ENCODE results near the gene STXBP6.
"Not testable (repeated sequence)": the region's sequence is repeated elsewhere in the genome, so short reads cannot be mapped to it uniquely, and the experiment has no call there.

STXBP6 gene

GRCh38 chr14:24853446-24853845 lies 196.5 kb downstream of the STXBP6 start:
- no peak for DNase-seq (ENCODE audit: low read depth)

GRCh38 chr14:24852312-24853060 lies 197.5 kb downstream of the STXBP6 start:
- no peak for DNase-seq (ENCODE audit: low read depth)

DNA sequence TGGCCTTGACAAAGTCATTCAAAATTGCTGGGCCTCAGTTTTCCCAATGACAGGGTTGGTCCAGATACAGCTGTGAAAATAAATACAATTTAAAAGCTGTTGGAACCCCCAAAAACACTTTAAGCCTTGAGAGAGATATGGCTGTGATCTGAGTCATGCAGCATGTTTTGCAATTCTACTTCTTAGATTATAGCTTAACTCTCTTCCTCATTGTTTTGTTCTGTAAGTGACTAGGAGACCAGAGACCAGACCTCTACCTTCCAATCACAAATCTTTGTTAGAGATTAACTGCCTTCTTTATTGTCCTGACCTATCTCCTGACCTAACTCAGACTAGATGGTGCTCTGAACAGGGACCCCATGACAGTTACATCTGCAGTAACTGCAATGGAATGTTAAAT lies 198.1 kb downstream of the STXBP6 start:
- DNase-seq (ENCODE audit: low read depth), result no peak

DNA sequence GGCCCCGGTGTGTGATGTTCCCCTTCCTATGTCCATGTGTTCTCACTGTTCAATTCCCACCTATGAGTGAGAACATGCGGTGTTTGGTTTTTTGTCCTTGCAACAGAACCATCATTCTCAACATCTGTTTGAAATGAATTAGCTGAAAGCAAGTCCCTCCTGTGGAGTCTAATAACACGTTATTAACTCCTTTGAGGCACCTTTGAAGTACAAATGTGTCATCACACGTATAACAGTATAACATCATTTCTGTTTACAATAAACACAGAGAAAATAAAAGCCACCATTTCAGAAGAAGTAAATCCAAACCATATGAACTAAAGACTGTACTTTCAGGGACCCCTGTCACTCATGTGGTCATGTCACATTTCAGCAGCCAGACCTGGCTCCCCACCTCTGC lies 198.5 kb downstream of the STXBP6 start:
- no peak for DNase-seq (ENCODE audit: low read depth)

DNA sequence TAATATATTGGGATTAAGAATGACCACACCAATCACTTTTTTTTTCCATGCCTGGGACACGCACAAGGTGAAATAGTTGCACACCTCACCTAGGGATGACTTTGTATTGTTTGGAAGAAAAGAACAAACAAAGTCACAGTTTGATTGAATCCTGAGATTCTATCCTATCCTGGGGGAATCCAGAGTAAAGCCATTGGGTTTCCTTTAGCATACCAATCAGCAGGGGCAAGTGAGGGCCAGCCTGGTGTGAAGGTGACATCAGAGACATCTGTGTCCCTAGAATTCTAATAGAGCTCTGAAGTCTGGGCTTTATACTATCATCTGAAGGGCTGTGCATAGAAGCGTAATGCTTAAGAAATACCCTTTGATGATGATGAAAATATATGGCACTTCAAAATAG lies 199.9 kb downstream of the STXBP6 start:
- no peak for DNase-seq (ENCODE audit: low read depth)

DNA sequence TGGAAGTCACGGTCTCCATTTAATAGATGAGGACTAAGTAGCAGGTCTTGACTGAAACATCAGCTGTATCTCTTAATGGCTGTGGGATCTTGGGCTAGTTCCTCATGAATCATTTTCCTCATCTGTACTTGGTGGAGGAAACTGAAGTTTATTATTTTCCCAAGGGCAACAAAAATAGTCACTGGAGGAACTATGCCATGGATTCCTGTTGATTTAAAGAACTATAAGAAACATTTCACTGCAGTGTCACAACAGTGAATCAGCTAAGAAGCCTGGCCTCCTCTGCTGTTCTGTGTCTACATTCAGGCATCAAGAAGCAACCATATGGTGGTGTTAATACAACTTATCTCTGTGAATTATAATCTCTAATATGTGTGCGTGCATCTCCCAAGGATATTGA lies 200.5 kb downstream of the STXBP6 start:
- DNase-seq (ENCODE audit: low read depth), result no peak

DNA sequence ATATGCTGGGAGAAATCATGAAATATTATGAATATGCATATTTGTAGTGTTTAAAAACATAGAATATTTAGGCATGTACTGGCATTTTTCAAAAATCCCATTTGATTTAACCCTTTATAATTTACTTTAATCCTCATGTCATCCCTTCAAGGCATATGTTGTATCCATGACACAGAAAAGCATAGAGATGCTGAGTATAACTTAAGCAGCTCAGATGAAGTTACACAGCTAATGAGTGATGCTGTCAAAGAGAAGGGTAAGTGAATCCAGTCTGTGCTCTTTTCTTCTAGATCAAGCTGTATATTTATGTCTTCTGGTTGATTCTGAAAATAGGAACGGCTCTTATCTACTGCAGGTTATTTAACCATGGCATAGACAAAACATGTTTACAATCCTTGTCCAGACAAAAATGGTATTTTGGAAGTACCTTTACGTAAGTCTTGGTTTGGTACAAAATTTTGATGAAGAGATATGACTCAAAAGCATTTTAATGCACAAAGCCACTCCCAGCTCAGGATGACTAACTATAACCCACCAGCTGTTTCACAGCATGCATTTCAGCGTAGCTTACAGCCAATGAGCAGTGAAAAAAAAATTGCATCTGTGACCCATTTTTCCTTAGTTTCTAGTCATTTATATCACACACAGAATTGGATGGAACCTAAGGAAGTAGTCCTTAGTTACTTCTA lies 201.7 kb downstream of the STXBP6 start:
- no peak for DNase-seq (ENCODE audit: low read depth)

GRCh38 chr14:24847568-24848095 lies 202.3 kb downstream of the STXBP6 start:
- no peak for DNase-seq (ENCODE audit: low read depth)

- no peak for DNase-seq (ENCODE audit: low read depth)
These were observed 203.7 kb downstream of the STXBP6 start for GRCh38 chr14:24846261-24846660.

DNA sequence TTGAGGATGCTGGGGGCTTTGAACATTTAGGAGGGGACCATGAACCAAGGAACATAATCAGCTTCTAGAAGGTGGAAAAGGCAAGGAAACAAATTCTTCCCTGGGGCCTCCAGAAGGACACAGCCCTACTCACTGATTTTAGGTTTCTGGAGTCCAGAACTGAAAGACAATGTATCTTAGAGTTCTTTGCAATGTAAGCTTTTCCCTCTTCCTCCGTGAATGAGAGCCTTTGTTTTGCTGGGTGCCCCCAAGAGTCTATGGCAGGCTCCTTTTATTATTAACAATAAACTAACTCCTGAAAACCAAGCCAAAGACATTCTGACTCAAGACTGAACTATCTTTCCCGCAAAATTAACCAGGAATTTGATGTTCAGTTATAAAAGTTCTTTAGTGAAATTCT lies 204.1 kb downstream of the STXBP6 start:
- DNase-seq (ENCODE audit: low read depth), result no peak

DNA sequence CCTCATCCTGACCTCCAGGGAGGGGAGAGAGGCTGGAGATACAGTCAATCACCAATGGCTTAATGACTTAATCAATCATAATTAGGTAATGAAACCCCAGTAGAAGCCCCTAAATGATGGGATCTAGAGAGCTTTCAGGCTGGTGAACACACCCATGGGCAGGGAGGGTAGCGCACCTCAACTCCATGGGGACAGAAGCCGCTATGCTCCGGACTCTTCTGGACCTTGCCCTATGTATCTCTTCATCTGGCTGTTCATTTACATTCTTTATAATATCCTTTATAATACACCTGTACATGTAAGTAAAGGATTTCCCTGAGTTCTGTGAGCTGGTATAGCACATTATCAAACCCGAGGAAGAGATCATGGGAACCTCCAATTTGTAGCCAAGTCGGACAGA lies 205.9 kb downstream of the STXBP6 start:
- no peak for DNase-seq (ENCODE audit: low read depth)

- no peak for DNase-seq (ENCODE audit: low read depth)
These were observed 206.5 kb downstream of the STXBP6 start for GRCh38 chr14:24843494-24843893.

DNA sequence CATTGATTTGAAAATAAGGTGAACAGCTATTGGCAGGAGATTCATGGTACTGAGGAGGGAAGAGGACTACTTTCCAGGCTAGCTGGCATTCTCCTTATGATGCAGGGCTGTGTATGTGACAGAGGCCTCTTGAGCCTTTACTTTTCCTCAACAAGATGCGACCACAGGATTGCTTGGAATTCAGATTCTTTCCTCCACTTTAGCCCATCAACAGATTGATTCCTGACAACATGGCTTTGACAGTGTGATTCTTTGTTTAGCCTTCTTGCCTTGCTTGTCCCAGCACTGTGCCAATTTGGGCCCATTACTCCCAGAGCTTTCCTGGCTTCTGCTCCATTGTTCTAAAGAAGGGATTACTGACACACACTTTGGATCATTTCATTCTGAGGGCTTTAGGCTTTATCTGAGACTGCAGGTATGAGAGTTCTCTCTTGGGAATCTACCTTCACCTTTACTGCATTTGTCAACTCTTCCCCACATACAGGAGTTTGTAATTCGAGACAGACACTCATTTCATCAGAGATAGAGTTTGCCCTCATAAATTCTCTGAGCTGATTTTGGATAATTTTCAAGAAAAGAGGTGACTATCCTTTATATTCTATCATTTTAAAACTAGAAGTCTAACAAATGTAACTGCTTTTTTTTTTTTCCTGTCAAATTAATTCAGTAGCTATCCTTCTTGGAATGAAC lies 209.6 kb downstream of the STXBP6 start:
- no peak for DNase-seq (ENCODE audit: low read depth)

DNA sequence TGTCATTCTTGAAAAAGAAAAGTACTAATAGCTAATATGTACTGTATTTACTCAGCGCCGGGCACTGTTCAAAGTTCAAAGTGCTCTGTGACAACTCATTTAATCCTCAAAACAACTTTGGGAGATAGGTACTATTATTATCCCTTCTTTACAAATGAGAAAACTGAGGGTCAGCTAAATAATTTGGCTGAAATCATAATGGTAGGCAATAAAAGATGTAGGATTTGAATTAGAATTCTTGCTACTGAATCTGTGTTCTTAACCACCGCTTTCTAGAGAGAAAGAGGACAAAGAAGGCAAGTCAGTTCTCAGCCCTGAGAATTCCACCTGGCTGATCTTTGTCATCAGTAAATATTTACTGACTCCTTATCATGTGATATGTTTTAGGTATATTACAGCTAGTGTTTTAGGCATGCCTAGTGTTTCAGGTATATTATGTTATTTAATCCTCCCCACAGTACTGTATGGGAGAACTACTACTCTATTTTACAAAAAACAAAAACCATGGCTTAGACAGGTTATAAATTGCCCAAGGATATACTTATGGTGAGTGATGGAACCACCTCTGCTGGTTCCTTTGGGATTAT lies 210.2 kb downstream of the STXBP6 start:
- DNase-seq (ENCODE audit: low read depth), result no peak

DNA sequence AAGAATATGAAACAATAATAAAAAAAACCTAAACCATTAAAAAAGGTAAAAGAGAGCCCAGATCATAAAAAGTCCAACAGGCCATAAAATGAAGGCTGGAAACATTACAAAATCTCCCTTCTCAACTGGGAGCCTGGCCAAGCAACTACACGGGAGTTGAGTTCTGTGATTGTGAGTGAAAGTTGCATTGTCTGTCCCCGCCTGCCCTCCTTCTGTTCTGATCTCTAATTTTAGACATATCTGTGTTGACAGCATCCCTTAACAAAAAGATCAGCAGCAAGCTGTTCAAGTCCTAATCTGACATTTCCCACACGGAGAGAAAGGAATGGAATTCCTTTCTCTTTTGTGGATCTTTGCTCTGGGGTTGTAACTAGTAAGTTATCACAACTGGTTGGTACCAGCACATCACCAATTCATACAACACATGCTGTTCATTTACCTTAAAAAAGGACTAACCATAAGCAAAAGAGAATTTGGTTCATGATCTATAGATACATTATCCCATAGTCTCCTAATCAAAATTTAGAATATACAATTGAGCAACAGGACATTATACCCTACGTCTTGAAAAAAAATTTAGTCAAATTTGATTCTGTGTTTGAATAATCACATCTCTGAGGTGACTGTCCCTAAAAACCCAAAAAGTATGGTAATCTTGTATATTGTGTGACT lies 210.9 kb downstream of the STXBP6 start:
- no peak for DNase-seq (ENCODE audit: low read depth)

DNA sequence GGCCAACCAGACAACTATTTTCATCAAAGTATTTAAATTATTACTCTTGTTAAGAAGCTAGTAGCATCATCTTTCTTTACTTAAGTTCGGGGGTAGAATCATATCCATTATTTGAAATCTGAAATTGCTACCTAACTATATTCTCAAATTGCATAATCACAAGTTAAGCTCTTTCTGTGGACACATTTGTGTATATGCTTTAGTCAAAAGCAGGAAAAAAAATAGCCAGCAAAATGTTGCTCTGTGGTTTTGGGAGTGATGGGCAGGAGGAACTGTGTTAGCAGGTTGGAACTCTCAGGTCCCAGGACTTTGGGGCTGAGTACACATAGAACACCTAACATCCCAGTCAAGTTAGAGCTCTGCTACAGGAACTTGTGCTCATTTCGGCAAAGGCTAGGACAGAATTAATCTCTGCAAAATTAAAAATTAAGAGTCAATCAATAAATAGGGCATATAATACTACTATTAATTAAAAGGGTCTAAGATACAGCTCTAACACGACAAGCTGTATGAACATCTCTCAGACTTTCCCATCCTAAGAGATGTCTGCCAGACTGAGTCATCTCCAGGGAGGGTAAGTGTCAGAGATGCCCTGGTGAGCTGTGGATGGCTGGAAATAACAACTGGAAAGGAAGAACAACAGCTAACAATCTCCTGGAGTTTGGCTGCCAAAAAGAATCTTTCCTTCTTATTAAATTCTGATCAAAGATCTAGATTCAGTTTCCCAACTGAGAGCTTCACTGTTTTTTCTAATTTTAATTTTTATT lies 212.5 kb downstream of the STXBP6 start:
- no peak for DNase-seq (ENCODE audit: low read depth)

DNA sequence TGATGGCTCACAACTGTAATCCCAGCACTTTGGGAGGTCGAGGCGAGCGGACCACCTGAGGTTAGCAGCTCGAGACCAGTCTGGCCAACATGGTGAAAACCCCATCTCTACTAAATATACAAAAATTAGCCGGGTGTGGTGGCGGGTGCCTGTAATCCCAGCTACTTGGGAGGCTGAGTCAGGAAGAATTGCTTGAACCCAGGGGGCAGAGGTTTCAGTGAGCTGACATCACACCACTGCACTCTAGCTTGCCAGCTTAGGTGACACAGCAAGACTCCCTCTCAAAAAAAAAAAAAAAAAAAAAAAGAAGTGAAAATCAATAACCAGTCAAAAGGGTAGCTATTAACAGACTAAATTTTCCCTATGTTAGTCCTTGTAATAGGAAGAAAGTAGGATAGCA lies 213.6 kb downstream of the STXBP6 start:
- DNase-seq (ENCODE audit: low read depth), result not testable (repeated sequence)

- DNase-seq (ENCODE audit: low read depth), result no peak
These were observed 215.0 kb downstream of the STXBP6 start for GRCh38 chr14:24834956-24835355.

GRCh38 chr14:24833385-24833784 lies 216.6 kb downstream of the STXBP6 start:
- no peak for DNase-seq (ENCODE audit: low read depth)

- DNase-seq (ENCODE audit: low read depth), result no peak
These were observed 218.3 kb downstream of the STXBP6 start for GRCh38 chr14:24831677-24832076.

DNA sequence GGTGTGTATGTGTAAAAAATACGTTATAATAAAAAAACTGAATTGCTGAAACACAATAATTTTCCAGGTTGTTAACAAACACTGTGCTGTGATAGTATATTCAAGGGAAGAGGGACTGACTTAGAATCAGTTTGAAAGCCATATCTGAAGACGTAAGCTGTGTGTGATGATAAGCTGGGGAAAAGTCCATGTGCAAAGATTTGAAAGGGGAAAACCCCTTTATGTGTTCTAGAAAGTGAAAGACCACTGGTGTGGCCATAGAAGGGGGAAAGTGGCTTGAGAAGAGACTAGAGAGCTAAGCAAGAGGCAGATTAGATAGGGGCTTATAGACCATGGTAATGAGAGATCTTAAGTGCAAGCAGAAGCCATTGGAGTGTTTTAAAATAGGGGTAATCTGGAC lies 220.1 kb downstream of the STXBP6 start:
- DNase-seq (ENCODE audit: low read depth), result no peak

Data from GM04503 (cell line).